HS-5 (cell line): ENCODE results near the gene CRABP1.

Source experiments
- DNase-seq: peaks from one replicate; pipeline ENCODE4 v3.0.0-alpha.2; 2012; ENCODE audit warnings: low read depth

The CRABP1 gene

DNA sequence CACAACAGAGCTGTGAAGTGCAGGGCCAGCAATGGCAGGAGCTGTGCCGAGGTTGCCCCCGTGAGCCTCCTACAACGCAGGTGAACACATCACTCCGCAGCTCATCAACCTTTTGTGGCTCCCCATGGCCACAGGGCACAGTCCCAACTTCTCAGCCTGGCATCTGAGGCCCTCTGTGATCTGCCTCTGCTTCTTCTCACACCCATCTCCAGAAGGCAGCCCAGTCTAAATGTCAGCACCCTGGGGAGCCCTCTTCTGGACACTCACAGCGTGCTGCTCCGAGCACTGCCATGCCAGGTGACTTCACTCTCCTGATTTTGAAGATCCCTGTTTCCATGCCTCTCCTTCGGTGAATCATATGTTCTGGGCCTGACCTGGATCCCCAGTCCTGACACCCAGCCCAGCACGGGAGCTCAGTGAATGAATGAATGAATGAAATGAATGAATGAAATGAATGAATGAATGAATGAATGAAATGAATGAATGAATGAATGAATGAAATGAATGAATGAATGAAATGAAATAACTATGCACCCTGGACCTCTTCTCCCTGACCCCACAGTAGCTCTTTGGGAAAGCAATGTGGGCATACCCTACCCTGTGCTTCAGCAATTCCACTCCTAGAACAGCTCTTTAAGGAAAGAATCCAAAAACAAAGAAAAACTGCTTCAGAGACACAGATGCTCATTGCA, 22.9 kb upstream of the CRABP1 start:
- no peak for DNase-seq

DNA sequence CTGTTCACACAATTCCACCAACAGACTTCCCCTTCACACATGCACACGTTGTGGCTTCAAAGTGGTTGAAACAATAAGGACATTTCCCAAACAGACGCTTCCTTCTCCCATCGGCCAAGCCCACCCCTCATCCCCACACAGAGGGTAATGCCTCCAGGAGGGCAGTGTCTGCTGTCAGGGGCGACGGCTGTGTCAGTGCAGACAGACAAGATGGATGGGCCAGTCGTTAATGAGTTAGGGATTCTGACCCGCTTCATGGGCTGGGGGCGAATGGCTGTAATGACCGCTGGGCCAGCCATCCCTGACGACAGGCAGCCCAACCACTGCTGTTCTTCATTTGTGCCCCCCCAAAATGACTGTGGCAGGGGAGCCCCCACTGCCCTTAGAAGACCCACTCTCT, 20.6 kb upstream of the CRABP1 start:
- no peak for DNase-seq

DNA sequence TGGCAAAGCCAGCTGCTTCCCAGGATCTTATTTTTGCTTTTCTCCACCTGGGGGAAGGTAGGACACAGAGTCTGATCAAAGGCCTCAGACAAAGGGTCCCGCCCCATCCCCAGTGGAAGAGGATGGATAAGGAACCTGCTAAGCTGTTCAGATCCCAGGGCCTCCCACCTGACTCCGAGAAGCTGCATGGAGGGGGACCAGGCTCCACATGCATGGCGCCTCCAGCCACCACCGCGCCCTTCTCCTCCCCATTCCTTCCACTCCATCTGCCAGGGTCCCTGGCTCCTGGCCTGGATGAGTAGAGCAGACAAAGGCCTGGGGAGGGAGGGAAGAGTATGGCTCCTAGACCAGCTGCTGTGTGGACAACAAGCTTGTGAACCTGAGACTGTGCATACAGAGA, 20.0 kb upstream of the CRABP1 start:
- no peak for DNase-seq

DNA sequence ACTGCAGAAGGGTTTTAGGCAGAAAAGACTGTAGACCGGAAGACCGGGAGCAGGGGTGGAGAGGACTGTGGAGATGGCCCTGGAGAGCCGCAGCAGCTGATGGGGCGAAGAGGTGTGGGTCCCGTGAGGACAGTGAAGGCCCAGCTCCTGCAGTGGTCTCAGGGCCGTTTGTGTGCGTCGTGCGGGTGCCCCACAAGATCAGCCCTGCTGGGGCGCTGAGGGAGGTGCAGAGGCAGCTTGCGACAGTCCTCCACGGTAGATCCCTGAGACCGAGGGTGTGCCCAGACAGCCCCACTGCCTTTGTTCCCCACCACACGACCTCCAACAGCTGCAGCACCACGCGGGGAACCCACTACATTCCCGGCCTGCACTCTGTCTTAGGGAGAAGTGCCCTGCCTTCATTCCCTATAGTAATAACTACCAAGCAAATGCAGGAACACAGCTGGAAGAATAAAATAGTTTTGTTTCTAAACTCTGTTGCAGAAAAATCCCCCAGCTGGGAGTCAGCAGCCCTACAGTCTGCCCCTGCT, 19.0 kb upstream of the CRABP1 start:
- DNase-seq = no peak

DNA sequence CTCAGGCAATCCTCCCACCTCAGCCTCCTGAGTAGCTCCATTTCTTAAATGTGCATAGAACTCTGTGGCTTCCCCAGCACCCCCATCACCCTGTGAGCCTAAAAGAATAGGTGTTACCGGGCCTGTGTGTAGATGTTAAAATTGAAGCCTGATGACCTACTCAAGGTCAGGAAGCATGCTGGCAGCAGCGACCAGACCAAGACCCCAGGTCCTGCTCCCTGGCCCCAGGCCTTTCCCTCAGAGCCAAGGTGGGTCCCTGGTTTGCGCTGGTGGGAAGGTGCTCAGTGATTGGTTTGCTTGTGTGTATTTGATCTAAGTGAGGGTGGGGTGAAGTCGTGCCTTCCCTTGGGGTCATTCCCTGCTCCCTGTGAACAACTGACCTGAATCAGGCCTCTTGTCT, 18.4 kb upstream of the CRABP1 start:
- no peak for DNase-seq

DNA sequence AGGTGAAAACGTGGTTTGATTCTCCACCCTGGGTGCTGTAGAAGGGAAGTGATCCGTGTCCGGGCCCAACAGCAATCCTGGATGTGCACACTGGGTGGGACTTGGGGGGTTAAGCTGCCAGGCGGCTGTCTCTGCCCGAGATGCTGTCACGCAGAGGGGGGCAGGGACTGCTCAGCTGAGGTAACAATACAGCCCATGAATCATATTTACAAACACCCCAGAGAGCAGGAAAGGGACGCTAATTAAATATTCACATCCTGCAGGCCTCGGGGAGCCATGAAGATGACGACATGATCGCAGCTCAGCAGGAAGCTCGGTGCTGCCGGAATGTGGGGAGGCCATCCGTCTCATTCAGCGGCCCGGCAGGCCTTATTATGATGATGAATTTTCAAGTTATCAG, 17.9 kb upstream of the CRABP1 start:
- DNase-seq = no peak

DNA sequence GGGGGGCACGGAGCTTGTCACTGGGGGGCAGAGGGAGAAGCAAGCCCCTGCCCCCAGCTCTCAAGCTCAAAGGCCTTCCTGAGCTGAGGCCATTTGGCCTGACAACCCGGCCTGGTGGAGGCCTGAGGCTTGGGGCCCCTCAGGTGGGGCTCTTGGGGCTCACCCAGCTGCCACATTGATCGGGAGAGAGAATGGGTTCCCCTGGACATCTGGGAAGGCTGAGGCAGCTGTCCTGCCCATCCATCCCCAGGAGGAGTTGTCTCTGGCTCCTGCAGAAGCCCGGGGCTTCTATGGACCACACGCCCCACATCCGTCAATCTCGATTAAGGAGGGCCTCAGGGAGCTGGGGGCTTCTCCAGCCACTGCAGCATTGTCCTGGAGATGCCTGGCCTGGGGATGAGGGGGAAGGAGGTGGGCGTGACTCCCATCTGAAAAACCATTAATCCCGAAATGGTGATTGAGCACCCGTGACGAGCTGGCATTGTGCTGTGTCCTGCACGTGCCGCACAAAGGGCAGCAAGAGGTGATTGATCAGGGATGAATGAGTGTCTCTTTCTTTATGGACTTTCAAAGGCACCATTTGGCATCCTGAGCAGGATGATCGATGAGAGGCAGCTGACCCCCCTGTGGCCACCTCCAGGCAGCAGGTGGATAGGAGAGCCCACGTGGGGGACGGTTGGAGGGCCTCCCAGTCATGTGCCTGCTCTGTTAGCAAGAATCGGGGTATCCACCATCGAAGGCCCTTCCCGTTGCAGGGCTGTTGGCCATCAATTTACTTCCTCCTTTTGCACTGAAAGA, 17.2 kb upstream of the CRABP1 start:
- no peak for DNase-seq

DNA sequence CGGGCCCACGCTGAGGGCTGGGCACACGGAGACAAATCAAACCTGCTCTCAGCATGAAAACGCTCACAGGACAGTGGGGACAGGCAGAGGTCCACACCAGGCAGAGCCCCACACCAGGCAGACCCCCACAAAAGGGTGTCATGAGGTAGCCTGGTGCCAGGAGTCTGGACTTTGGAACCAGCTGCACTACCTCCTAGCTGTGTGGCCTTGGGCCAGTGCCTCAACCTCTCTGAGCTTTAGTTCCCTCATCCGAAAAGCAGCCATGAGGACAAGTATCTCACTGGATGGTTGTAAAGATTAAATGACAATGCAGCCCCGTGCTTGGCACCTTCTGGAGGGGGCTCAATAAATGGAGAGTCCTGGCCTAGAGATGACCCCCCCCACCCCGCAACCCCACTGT, 16.5 kb upstream of the CRABP1 start:
- no peak for DNase-seq

DNA sequence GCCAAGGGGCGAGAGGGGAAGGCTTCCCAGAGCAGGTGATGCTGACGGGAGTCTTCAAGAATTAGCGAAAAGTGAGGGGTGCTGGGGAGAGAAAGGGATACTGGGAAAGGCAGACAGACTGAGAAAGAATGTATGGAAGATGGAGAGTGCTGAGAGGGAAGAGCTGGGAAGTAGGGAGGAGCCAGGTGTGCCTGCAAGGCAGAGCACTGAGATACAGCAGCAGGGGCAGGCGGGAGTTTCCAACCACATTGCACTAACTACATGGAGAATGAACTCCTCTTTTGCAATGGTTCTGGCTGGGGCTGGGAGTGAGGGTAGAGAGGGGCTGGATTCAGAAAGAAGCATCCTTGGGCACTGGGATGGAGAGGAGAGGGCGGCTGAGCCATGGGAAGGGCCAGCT, 16.0 kb upstream of the CRABP1 start:
- no peak for DNase-seq

DNA sequence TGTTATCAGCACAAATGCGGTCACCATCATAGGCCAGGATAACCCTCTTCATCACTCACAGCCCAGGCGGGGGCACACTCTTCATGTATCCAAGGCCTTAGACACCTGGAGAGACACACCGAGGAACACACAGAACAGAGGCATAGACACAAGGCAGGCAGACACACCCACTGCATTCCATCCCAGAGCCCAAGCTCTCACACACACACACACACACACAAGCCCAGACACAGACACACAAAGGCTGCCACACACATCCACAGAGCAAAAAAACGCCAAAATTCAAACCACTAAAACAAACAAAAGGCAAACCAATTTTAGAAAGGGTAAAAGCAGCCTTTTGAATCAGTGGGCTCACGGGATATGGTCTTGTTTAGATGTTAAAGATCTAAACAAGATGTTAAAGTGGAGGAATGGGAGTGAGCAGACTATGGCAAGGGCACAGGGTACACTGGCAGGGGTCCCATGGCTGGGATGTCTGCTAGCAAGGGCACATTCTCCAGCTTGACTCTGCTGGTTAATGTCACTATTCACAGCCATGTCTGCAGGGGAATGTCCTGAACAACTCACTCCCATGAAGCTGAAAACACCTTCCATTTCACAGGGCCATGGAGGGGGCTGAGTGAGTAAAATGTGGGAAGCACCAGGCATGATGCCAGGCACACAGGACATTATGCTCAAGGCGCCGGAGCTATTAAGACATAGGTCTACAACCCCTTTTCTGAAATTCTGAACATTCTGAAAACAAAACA, 14.9 kb upstream of the CRABP1 start:
- no peak for DNase-seq

DNA sequence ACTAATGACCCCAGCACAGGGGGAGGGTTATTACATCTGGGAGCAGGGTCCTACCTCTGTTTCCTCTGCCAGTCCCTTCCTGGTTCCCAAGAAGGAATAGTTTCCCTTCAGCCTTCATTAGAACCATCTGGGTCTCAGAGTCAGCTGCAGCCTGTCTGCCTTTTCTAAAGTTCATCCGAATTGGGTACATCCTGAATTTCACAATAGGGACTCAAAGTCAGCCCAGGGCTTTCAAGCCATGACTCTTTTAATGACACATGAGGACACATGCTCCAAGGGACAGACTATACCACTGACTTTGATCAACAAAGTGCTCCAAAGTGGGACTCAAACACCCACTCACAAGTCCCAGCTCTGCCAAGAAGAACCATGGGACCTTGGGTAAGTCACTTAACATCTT, 12.7 kb upstream of the CRABP1 start:
- no peak for DNase-seq

DNA sequence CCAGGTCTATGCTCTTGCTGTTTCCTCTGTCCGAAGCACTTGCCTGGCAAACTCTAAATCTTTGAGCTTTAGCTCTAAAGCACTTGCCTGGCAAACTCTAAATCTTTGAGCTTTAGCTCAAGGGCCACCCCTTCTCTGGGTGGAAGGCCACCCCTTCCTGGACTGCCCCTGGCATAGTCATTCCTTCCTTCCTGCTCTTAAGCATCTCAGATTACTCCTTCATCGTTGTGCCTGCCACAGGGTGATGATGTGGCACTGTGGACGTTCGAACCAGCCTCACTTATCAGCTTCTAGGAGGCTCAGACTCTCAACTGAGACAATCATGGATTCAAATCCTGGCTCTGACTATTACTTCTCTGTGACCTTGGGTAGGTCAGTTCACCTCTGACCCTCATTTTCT, 10.5 kb upstream of the CRABP1 start:
- DNase-seq = no peak

DNA sequence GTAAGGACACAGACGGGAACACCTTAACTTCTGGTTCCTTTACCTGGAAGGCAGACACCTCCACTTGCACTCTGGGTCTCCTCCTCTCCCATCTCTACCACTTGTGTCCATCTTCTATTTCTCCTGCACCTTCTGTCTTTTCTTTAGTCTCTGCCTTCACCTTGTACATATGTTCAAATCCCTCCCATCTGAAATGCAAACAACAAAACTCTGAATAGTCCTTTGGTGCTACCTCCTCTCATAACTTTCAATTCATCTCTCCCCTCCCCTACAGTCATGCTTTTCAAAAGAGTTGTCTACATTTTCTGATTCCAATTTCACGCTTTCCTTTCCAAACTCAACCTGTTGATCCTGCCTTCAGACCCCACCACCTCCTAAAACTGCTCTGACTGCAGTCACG, 5.3 kb upstream of the CRABP1 start:
- DNase-seq = no peak

DNA sequence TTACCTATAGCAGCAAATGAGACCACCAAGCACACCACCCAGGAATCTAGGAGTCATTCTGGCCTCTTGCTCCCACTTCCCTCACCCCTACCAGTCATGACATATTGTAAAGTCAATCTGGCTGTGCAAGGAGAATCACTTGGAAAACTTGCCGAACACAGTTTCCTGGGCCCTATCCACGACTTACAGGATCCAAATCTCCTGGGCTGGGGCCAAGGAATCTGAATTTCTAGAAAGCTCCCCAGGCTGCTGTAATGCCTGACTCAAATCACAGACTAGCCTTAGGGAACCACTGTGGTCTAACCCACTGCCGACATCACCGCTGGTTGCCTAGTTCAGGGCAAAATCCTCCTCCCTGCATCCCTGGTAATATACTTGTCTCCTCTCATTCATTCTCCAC, 4.2 kb upstream of the CRABP1 start:
- DNase-seq = no peak

DNA sequence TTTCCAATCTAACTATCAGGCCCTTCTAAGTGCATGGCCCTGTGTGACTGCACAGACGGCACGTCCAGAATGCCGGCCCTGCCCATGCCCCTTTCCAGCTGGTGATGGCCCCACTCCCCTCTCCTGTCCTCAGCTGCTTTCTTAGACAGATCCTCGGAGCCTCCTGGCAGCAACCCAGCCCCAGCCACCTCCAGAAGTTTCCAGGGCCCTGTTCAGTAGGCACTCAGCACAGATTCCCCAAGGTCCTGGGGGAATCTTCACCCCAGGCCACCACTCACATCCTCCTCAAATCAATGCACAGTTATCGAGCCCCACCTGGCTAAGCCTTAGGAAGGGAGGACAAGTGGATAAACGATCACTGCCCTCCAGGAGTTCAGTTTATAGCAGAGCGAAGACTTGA, 1.4 kb upstream of the CRABP1 start:
- DNase-seq = no peak

DNA sequence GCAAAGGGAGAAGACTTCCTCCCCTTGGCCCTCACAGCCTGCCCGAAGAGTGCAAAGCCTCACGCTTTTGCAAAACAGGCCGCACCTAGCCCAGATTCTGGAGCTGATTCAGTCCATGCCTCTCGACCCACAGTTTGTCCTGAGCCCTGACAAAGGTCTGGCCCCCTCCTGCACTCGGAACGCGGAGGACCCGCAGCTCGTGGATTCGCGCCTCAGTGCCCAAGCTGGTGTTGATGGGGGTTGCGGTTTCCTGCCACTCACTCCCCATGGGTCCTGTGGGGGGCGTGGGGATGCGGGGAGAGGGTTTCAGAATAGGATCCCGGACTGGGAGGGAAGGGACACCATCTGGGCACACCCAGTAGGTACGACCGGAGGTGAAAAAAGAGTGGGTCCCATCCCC, 594 bp upstream of the CRABP1 start:
- DNase-seq = no peak

DNA sequence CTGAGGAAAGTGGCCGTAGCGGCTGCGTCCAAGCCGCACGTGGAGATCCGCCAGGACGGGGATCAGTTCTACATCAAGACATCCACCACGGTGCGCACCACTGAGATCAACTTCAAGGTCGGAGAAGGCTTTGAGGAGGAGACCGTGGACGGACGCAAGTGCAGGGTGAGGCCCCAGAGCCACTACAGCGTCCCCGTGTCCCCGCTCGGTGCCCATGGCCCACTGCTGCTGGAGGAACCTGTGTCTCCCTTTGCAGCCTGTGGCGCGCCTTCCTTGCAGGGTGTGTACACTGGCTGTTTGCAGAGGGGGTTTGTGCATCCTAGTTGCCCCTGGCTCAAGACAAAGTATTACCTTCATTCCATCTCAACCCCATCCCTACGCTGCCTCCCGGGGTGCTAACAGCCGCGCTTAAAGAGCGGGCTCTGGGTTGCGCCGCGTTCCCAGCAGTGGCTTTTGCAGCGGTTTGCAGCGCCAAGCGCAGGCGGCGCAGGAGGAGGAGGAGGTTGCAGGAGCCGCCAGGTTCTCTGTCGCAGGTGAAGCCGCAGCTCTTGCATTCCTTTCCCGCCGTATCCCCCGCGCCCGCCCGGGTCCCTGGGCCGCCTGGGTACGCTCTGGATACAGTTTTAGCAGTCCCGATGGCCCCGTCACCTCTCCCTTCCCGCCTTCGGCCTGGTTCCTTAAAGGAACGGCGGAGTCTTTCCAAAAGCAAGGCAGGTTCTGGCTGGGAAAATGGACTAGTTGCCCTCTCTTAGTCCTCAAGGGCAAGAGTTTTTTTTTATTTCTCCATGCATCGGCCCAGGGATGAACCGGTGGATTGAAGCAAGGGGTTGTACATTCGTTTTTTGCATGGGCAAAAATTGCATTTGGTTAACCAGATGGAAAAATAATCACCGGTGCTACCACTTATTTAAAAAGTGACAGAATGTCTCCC, 1.2 kb downstream of the CRABP1 start:
- no peak for DNase-seq

DNA sequence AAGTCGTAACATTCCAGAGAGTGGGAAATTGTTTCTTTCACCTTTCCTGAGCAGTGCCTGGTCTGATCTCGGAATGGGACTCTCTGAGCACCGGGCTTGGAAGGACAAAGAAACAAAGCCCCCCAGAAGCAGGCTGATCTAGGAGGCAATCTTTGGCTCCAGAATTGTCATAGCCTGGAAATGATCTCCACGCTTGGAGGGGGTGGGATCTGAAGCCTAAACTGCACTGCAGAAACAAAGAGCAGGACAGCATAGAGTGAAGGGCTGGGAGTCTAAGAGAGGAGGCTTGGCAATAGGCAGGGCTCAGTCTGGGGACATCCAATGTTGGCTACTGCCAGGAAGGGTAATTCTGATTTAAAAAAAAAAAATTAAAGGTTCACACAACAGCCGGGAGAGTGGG, 1.9 kb downstream of the CRABP1 start:
- DNase-seq = no peak

DNA sequence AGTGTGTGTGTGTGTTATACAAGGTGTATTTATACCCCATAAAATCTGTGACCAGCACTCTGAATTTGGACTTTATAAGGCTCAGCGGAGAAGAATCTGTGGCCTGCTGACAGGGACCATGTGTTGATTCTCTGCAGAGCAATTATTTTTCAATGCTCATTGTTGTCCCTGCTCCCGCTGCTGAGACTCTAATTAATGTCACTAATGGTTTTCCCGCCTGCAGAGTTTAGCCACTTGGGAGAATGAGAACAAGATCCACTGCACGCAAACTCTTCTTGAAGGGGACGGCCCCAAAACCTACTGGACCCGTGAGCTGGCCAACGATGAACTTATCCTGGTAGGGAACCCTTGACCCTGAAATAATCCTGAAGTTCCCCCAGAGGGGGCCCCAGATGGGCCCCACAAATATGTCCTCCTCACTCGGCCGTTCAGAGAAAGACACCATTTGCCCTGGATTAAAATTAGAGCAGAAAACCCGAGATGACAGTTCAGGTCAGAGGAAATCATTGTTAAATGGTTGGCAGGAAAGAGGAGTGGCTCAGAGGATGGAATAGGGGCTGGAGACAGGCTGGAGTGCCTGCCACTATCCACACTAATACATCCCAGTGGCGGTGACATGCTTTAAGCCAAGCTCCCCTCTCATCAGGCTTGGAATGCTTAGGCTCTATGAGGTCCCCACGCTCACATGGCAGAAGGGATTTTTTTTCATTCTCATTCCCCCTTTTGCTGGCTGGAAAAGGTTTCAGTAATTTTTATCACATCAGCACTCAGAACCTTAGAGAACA, 3.3 kb downstream of the CRABP1 start:
- DNase-seq = no peak

DNA sequence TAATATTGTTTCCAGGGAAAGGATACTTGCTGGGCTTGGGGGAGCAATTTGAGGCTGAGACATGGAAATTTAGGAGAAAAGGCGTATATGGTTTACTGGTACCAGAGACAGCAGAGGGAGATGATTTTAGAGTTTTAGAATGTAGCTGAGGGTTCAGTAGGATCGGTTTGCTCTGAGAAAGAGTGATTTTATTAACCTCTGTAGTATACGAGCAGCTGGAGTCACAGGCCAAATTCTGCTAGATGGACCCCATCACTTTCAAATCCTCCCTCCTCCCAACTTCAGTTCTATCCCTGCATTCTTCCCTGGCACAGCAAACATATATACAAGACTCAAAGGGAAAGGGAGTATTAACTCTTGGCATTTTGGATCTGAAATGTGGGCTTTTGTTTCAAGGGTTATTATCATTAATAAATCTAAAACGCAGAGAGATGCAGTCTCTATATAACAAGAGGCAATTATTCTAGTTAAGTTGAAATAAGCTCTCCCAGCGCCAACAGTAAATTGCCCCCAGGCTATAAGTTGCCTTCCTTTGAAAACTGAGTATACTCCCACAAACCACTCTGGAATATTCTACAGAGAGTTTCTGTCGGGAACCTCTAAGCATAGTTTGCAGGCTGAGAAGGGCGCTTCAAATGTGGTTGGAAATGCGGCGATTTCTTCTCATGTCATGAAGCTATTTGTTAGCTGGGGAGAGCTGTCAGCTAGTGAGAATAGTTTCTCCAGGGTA, 5.4 kb downstream of the CRABP1 start:
- DNase-seq = no peak
